ENCODE measurements around the gene SHANK2. TPM values are rescaled to one million over a fixed set of nuclear protein-coding genes. Genes with fewer than 3 reads are reported as not detected.

SHANK2 gene
- total RNA-seq, 1 donor from 2014 or later, result 0.97 TPM

GRCh38 chr11:71298016-71298550, 45.7 kb upstream of the SHANK2 start:
- Mint-ChIP-seq H3K36me3 (ENCODE audit: low read depth) (no peaks in the 10 kb centered on the region), H3K4me1 (ENCODE audit: low read depth) (peaks cover 30% of the 10 kb centered on the region), H3K27me3 (ENCODE audit: low read depth) (peaks cover 36% of the 10 kb centered on the region), H3K27ac (ENCODE audit: unreplicated experiment) (no peak overlapping the region), H3K4me3 (ENCODE audit: unreplicated experiment) (no peak overlapping the region), H3K9me3 (ENCODE audit: low read depth) (peaks cover 2% of the 10 kb centered on the region)
- TF ChIP-seq, protein P1, sequence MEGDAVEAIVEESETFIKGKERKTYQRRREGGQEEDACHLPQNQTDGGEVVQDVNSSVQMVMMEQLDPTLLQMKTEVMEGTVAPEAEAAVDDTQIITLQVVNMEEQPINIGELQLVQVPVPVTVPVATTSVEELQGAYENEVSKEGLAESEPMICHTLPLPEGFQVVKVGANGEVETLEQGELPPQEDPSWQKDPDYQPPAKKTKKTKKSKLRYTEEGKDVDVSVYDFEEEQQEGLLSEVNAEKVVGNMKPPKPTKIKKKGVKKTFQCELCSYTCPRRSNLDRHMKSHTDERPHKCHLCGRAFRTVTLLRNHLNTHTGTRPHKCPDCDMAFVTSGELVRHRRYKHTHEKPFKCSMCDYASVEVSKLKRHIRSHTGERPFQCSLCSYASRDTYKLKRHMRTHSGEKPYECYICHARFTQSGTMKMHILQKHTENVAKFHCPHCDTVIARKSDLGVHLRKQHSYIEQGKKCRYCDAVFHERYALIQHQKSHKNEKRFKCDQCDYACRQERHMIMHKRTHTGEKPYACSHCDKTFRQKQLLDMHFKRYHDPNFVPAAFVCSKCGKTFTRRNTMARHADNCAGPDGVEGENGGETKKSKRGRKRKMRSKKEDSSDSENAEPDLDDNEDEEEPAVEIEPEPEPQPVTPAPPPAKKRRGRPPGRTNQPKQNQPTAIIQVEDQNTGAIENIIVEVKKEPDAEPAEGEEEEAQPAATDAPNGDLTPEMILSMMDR (IDR thresholded peaks at IDR 0.05), result no peak
- DNase-seq (ENCODE audit: low spot score), result no peak

GRCh38 chr11:71294846-71295600, 42.6 kb upstream of the SHANK2 start:
- Mint-ChIP-seq H3K4me3 (ENCODE audit: unreplicated experiment) (no peak overlapping the region), H3K4me1 (ENCODE audit: low read depth) (peaks cover 21% of the 10 kb centered on the region), H3K9me3 (ENCODE audit: low read depth) (peaks cover 28% of the 10 kb centered on the region), H3K27me3 (ENCODE audit: low read depth) (peaks cover 30% of the 10 kb centered on the region), H3K27ac (ENCODE audit: unreplicated experiment) (no peak overlapping the region), H3K36me3 (ENCODE audit: low read depth) (peaks cover 11% of the 10 kb centered on the region)
- TF ChIP-seq, protein P1 (IDR thresholded peaks at IDR 0.05), result no peak
- peak; percentile 2 for DNase-seq (ENCODE audit: low spot score)

DNA sequence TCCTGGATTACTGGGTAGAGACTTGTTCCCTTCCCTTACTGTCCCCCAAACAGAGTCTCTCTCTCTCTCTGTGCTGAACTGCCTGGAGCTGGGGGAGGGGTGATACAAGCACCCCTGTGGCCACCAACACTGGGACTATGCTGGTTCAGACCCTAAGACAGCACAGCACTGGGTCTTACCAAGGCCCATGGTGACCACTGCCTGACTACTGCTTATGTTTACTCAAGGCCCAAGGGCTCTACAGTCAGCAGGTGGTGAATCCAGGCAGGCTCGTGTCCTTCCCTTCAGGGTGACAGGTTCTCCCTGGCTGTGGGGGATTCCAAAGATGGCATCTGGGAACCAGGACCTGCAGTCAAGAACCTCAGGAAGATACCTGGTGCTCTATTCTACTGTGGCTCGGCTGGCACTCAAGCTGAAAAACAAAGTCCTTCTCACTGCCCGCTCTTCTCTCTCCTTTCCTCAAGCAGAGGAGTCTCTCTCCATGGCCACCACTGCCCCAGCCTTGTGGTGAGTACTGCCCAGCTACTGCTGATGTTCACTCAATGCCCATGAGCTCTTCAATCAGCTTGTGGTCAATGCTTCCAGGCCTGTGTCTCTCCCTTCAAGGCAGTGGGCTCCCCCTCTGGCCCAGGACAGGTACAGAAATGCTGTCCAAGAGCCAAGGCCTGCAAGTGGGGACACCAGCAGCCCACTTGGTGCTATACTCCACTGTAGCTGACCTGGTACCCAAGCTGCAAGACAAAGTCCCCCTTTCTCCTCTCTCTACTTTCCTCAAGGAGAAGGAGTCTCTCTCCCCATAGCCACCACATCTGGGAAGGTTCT, 41.8 kb upstream of the SHANK2 start:
- peaks cover 12% of the 10 kb centered on the region for H3K4me1 Mint-ChIP-seq (ENCODE audit: low read depth)
- peaks cover 35% of the 10 kb centered on the region for H3K9me3 Mint-ChIP-seq (ENCODE audit: low read depth)
- no peak overlapping the region for H3K4me3 Mint-ChIP-seq (ENCODE audit: unreplicated experiment)
- TF ChIP-seq, protein P1 (IDR thresholded peaks at IDR 0.05), result no peak
- H3K27me3 Mint-ChIP-seq (ENCODE audit: low read depth), result peaks cover 30% of the 10 kb centered on the region
- H3K27ac Mint-ChIP-seq (ENCODE audit: unreplicated experiment), result no peak overlapping the region
- peak; percentile 32 for DNase-seq (ENCODE audit: low spot score)
- peaks cover 14% of the 10 kb centered on the region for H3K36me3 Mint-ChIP-seq (ENCODE audit: low read depth)

- Mint-ChIP-seq H3K4me3 (ENCODE audit: unreplicated experiment) (no peak overlapping the region), H3K27ac (ENCODE audit: unreplicated experiment) (peak overlapping the region; percentile 88), H3K4me1 (ENCODE audit: low read depth) (peaks cover 21% of the 10 kb centered on the region), H3K27me3 (ENCODE audit: low read depth) (peaks cover 32% of the 10 kb centered on the region), H3K9me3 (ENCODE audit: low read depth) (peaks cover 34% of the 10 kb centered on the region), H3K36me3 (ENCODE audit: low read depth) (peaks cover 10% of the 10 kb centered on the region)
- TF ChIP-seq, protein P1 (IDR thresholded peaks at IDR 0.05), result no peak
- DNase-seq (ENCODE audit: low spot score), result peak; percentile 72
These were observed 34.6 kb upstream of the SHANK2 start for GRCh38 chr11:71286701-71287643.
